Measurements from ENCODE around the gene AP4E1.

DNA sequence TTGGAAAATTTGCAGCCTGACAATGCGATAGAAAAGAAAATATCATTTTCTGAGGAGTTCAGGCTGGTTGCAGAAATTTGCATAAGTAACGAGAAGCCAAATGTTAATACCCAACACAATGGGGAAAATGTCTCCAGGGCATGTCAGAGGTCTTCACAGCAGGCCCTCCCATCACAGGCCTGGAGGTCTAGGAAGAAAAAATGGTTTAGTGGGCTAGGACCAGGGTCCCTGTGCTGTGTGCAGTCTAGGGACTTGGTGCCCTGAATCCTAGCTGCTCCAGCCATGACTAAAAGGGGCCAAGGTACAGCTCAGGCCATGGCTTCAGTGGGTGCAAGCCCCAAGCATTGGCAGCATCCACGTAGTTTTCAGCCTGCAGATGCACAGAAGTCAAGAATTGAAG, 14.5 kb upstream of the AP4E1 start:
- TF ChIP-seq EZH2 (optimal IDR thresholded peaks at IDR 0.05; ENCODE audit: low read depth, low read length) (no peak), CTCF (IDR thresholded peaks at IDR 0.05; ENCODE audit: low read length) (no peak), EZH2phosphoT487 (IDR thresholded peaks at IDR 0.05; ENCODE audit: low read length) (no peak)

All from MM.1S (cell line).